Measurements from ENCODE around the gene CHCHD1. TPM values are rescaled to one million over a fixed set of nuclear protein-coding genes. Genes with fewer than 3 reads are reported as not detected.
"Not testable (repeated sequence)": the region's sequence is repeated elsewhere in the genome, so short reads cannot be mapped to it uniquely, and the experiment has no call there.

The CHCHD1 gene
- total RNA-seq, 2 donors from 2014 or later, result 18.7 to 28.5 TPM

DNA sequence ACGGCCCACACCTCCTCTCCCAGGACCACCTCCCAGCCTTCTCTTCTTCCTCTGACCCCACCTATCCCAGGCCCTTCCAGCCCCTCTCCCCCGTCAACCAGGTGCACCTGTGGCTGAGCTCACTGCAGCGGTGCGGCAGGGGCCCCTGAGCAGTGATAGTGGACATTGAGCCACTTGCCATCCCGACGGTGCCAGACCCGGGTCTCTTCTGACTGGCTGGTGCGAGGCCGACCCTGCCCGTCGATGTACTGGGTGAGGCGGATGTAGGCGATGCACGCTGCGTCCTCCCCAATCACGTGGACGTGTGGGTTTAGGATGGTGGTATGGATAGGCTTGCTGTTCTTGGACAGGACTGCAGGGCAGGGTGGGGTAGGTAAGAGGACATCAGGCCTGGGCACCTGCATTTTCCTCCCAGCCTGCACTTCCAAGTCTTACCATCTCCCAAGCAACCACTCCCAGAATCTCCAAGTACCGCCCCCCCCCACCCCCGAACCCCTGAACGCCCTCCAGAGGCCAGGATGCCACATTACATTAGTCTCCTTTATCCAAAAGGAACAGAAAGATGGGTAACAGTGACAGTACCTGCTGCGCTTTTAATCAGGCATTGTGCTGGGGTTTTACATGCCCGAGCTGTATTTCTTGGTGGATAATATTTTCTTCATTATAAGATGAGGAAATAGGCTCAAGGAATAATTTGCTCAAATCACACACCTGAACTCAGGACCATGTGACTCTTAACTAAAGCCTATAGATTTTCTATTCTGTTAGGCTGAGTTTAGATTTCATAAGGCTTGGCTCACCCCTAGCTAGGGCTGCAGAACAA is 33.3 kb downstream of the CHCHD1 start:
- Mint-ChIP-seq H3K9me3 (no peaks in the 10 kb centered on the region), H3K36me3 (peaks cover 5% of the 10 kb centered on the region), H3K4me1 (ENCODE audit: low read depth in 2 of 2) (peaks cover 13 to 21% of the 10 kb centered on the region in 2 donors), H3K27ac (no peak overlapping the region), H3K4me3 (no peak overlapping the region), H3K27me3 (no peaks in the 10 kb centered on the region)
- DNase-seq (ENCODE audit: low spot score) (no peak), ATAC-seq (no peak)

DNA sequence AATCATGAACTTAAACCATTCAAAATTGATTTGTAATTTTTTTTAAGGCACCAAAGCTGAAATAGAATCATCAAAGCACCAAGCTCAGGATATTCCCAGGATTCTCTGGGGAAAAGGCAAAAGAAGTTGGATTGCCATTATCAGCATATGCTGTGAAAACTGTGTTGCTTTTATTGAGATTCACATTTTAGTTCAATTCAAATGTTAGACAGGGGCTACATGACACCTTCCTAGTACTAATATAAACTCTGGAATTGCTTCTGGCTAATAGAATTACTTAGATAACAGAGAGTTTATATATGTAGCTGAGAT is 33.8 kb downstream of the CHCHD1 start:
- Mint-ChIP-seq H3K4me3 (peak overlapping the region; percentile 48), H3K4me1 (ENCODE audit: low read depth in 2 of 2) (peaks cover 8 to 16% of the 10 kb centered on the region in 2 donors), H3K27me3 (no peaks in the 10 kb centered on the region), H3K9me3 (no peaks in the 10 kb centered on the region), H3K27ac (peak overlapping the region in 1 of 2 donors; percentile 6), H3K36me3 (peaks cover under 1% of the 10 kb centered on the region)
- no peak for ATAC-seq
- no peak for DNase-seq (ENCODE audit: low spot score)

DNA sequence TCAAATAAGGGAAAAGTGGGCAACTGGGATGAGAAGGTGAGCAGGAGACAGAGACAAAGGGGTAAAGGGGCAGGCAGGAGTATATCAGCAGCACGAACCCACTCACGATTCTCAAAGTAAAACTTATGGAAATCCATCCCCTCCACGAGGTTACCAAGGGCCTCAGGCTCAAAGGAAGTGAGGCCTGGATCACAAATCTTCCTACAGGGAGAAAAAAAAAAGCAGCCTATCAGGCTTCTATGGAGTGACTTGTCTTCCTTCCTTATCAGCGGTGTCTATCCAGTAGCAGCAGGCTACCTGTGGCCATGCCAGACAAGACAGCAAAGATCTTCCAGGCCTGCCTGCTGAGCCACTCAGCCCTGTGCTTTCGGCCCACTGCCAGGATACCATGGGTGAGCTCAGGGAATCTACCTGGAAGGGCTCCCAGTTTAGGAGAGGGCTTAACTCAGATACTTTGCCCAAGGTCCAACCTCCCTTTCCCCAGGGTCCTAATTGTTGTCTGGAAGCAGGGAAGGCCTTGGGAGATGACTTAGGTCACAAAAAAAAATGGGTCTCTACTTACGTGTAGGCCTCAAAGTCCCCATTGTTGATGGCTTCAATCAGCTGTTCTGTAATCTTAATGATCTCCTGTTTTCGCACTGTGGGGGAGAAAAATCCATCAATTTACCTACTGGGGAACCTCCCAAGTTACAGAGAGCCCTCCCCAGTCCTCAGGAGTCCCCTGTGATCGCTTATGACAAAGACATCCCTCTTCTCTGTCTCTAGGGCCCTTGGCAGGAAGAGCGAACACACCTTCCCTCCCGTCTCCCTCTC is 35.3 kb downstream of the CHCHD1 start:
- H3K27me3 Mint-ChIP-seq, result no peaks in the 10 kb centered on the region
- no peak for DNase-seq (ENCODE audit: low spot score)
- H3K36me3 Mint-ChIP-seq, result no peaks in the 10 kb centered on the region
- H3K4me1 Mint-ChIP-seq (ENCODE audit: low read depth in 2 of 2), result peaks cover 7 to 16% of the 10 kb centered on the region in 2 donors
- H3K4me3 Mint-ChIP-seq, result no peak overlapping the region
- ATAC-seq, result no peak
- H3K27ac Mint-ChIP-seq, result no peak overlapping the region
- H3K9me3 Mint-ChIP-seq, result no peaks in the 10 kb centered on the region

DNA sequence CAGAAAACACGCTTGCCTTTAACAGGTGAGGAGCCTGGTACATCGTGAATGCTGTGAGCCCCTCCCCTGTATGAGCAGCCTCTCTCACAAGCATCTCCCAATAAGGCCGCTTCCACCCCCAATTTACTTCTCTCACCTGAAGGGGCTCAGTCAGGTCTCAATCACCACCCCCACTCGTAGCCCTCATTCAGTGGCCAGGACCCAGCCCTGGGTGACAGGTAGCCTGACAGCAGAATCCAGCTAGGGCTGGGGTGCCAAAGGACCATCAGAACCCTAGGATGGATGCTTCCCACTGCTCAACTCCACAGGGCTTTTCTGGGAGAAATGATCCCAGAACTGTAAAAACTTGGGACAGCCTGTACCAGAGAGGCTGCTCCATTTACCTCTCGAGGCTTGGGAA is 36.0 kb downstream of the CHCHD1 start:
- ATAC-seq (no peak), DNase-seq (ENCODE audit: low spot score) (no peak)
- Mint-ChIP-seq H3K4me3 (no peak overlapping the region), H3K9me3 (no peaks in the 10 kb centered on the region), H3K36me3 (no peaks in the 10 kb centered on the region), H3K27ac (no peak overlapping the region), H3K4me1 (ENCODE audit: low read depth in 2 of 2) (peaks cover 7 to 13% of the 10 kb centered on the region in 2 donors), H3K27me3 (no peaks in the 10 kb centered on the region)

DNA sequence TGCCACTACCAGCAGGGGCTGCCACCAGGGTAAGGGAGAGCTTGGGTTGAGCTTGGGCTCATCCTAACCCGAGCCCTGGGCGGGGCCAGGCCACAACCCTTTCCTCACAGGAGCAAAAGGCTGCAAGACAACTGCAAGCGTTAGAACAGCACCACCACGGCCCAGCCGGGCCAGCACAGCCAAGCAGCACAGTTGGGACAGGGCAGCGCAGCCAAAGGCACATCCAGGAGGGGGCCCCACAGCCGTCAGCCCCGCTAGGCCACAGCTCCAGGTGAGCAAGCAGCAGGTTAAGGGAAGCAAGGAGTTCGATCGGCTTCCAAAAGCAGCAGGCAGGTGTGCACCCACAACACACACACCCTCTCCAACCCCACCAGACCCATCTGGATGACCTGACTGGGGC is 36.6 kb downstream of the CHCHD1 start:
- Mint-ChIP-seq H3K9me3 (no peaks in the 10 kb centered on the region), H3K36me3 (no peaks in the 10 kb centered on the region), H3K27ac (no peak overlapping the region), H3K27me3 (no peaks in the 10 kb centered on the region), H3K4me1 (ENCODE audit: low read depth in 2 of 2) (peaks cover 7 to 10% of the 10 kb centered on the region in 2 donors), H3K4me3 (no peak overlapping the region)
- DNase-seq (ENCODE audit: low spot score), result no peak
- ATAC-seq, result peak in 1 of 2 donors; percentile 17

DNA sequence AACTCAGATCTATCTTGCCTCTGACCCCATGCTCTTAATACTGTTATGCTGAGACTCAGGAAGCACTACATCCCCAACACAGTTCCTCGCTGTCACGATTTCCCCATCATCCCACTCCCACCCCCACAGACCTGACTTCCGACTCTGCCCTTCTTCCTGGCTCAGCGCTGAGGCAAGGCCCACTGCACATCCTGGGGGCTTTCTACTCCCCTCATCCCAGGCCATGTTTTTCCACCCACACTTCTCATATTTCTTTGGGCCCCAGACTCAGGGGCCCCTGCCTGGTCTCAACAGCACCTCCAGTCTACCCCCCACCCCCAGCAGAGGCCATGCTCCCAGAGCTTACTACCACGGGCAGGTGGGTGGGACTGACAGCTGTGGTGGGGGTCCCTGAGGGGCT is 37.2 kb downstream of the CHCHD1 start:
- Mint-ChIP-seq H3K9me3 (no peaks in the 10 kb centered on the region), H3K4me3 (no peak overlapping the region), H3K27me3 (no peaks in the 10 kb centered on the region), H3K4me1 (ENCODE audit: low read depth in 2 of 2) (peaks cover 6 to 7% of the 10 kb centered on the region in 2 donors), H3K36me3 (no peaks in the 10 kb centered on the region), H3K27ac (no peak overlapping the region)
- DNase-seq (ENCODE audit: low spot score) (no peak), ATAC-seq (no peak)

DNA sequence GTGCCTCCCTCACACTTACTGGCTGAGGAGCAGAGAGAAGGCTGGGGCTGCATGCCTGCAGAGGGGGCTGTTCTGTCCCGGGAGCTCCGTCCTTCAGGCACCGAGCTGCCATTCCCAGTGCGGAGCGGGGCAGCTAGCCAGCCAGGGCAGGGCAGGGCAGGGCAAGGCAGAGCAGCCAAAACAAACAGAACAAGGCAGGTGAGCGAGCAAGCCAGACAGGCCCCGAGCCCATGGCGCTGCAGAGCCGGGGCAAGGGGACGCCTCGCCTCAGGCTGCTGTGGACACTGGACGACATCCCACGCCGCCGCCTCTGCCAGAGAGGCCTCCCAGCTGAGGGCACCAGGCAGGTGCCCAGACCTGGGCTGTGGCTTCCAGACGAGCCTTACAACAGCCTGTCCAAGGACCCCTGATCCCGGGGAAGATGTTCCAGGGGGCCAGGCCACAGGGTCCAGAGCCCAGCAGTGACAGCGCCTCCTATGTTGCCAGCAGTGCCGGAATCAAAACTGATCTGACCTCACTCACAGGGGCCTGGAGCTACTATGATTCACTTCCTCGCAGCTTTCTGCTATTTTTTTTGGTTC is 37.8 kb downstream of the CHCHD1 start:
- ATAC-seq, result no peak
- H3K36me3 Mint-ChIP-seq, result no peaks in the 10 kb centered on the region

DNA sequence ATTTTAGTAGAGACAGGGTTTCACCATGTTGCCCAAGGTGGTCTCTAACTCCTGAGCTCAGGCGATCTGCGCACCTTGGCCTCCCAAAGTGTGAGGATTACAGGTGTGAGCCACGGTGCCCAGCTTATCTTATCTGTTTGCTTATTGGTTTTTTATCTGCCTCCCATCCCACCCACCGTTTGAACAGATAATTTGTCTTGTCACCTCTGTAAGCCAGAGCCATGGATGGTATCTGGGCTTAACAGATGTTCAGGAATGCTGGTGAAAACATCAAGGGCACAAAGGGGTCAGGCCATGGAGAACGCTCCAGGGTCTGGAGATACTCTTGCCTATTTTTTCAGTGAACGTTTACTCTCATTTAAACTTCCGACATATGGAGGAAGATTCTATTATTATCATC is 41.5 kb downstream of the CHCHD1 start:
- ATAC-seq, result no peak
- Mint-ChIP-seq H3K36me3 (no peaks in the 10 kb centered on the region), H3K4me1 (ENCODE audit: low read depth in 2 of 2) (peaks cover 0 to 6% of the 10 kb centered on the region in 2 donors), H3K9me3 (no peaks in the 10 kb centered on the region), H3K27me3 (no peaks in the 10 kb centered on the region), H3K27ac (no peak overlapping the region), H3K4me3 (no peak overlapping the region)
- peak; percentile 10 for DNase-seq (ENCODE audit: low spot score)

More for the DNA sequence above, 37.8 kb downstream of the CHCHD1 start:
- Mint-ChIP-seq H3K27ac (no peak overlapping the region), H3K4me3 (no peak overlapping the region), H3K4me1 (ENCODE audit: low read depth in 2 of 2) (peaks cover 6 to 7% of the 10 kb centered on the region in 2 donors), H3K9me3 (no peaks in the 10 kb centered on the region), H3K27me3 (no peaks in the 10 kb centered on the region)
- no peak for DNase-seq (ENCODE audit: low spot score)

DNA sequence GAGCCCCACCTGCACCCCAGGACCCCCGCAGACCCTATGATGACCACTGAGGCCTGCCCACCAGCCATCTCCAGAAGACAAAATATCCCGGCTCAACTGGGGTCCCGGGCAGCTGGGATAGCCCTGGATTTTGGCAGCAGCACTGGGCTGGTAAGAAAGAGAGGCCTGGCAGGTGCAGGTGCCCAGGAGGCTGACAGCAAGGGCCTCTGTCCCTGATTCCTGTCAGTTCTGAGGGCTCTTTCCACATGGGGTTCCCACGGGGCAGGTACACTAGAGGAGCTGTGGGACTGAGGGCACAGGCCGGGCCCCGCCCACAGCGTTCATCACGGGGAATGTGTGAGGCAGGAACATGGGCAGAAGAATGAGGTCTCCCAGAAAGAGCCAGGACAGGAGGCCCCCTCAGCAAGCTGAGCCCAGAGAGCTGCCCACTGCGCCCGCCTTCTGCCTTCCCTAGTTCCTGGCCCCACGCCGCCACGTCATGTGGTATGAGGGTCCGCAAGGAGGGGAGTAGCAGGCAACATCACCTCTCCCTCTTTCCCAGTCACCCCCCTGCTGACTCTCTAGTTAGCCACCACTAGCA is 42.4 kb downstream of the CHCHD1 start:
- Mint-ChIP-seq H3K27me3 (no peaks in the 10 kb centered on the region), H3K36me3 (no peaks in the 10 kb centered on the region), H3K9me3 (no peaks in the 10 kb centered on the region), H3K4me3 (no peak overlapping the region), H3K27ac (no peak overlapping the region), H3K4me1 (ENCODE audit: low read depth in 2 of 2) (peaks cover 0 to 2% of the 10 kb centered on the region in 2 donors)
- DNase-seq (ENCODE audit: low spot score), result peak; percentile 15
- ATAC-seq, result no peak

DNA sequence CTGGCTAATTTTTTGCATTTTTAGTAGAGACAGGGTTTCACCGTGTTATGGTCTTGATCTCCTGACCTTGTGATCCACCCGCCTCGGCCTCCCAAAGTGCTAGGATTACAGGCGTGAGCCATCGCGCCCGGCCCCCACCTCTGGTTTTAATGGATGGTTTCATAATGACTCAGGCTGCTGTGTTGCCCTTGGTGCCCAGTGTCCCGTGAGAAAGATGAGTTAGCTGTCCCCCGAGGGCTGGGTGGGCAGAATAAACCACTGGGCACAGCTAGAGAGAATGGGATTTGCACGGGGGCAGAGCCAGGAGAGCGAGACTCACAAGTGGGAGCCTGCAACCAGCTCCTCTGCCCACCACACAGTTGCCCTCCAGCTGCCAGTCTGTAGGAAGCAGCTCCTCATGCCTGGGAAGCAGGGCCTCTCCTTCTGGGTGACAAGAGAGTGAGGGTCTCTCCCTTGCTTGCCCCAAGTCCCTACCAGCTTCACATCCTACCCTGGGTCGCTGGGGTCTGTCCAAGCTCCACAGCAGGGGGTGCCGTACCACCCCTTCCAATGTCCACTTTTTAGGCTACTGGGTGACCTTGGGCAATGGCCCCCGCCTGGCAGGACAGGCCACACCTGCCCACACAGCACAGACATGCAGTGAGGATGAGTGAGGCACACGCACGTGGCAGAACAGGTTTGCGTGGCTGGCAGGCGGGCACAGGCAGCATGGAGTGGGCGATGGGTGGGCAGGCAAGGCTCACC is 45.7 kb downstream of the CHCHD1 start:
- Mint-ChIP-seq H3K36me3 (no peaks in the 10 kb centered on the region), H3K4me3 (no peak overlapping the region), H3K9me3 (no peaks in the 10 kb centered on the region), H3K27ac (peak overlapping the region in 1 of 2 donors; percentile 56), H3K4me1 (ENCODE audit: low read depth in 2 of 2) (no peaks in the 10 kb centered on the region), H3K27me3 (no peaks in the 10 kb centered on the region)
- ATAC-seq, result peak in 1 of 2 donors; percentile 28
- peak; percentile 49 for DNase-seq (ENCODE audit: low spot score)

DNA sequence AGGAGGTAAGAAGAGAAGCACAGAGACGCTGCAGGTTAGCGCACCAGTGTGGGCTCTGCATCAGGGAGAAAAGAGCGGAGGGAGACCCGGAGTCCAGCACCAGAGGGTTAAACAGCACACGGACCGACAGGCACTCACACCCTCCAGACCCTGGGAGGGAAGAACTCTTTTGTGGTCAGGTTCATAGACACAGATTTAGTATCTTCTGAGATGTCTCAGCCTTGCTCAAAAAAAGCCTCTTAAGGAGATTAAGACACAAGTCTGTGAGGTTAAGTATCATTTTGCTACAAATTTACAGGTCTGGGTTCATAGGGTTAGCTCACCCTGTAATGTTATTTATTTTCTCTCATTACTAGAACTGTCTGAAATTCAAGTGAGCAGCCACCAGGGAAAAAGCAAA is 46.3 kb downstream of the CHCHD1 start:
- ATAC-seq, result no peak
- H3K4me3 Mint-ChIP-seq, result no peak overlapping the region
- no peaks in the 10 kb centered on the region for H3K9me3 Mint-ChIP-seq
- no peaks in the 10 kb centered on the region for H3K36me3 Mint-ChIP-seq
- no peaks in the 10 kb centered on the region for H3K27me3 Mint-ChIP-seq
- H3K27ac Mint-ChIP-seq, result peak overlapping the region in 1 of 2 donors; percentile 56
- H3K4me1 Mint-ChIP-seq (ENCODE audit: low read depth in 2 of 2), result no peaks in the 10 kb centered on the region
- DNase-seq (ENCODE audit: low spot score), result no peak

DNA sequence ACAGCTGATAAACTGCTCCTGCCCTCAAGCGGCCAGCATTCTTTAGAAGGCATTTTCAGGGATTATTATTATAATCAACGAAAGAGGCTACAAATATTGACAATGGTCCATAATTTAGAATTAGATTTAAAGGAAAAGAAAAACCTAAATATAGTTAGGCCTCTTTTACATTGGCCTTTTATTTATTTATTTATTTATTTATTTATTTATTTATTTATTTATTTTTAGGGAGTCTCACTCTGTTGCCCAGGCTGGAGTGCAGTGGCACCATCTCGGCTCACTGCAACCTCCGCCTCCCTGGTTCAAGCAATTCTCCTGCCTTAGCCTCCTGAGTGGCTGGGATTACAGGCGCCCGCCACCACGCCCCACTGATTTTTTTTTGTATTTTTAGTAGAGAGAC is 47.2 kb downstream of the CHCHD1 start:
- H3K27ac Mint-ChIP-seq; H3K27me3 Mint-ChIP-seq; H3K4me1 Mint-ChIP-seq (ENCODE audit: low read depth in 2 of 2); H3K9me3 Mint-ChIP-seq; DNase-seq (ENCODE audit: low spot score); H3K4me3 Mint-ChIP-seq; ATAC-seq; H3K36me3 Mint-ChIP-seq: not testable (repeated sequence)
